Breast epithelium (tissue), 4 donors: ENCODE measurements around the gene POP4. TPM values are rescaled to one million over a fixed set of nuclear protein-coding genes. Genes with fewer than 3 reads are reported as not detected.

ENCODE experiments used
- DNase-seq, 2 donors: peaks; one replicate each; pipeline ENCODE4 v3.0.0-alpha.2; 2019; ENCODE audit warnings: low spot score in 2 of 2
- H3K27ac ChIP-seq, 2 donors: fragments of 200-600 bp; sonication (generic) in 1 of 2; one replicate each; pipeline ENCODE4 v1.5.1; 2016 to 2019; ENCODE audit warnings: mild to moderate bottlenecking in 1 of 2
- H3K27me3 ChIP-seq, 2 donors: fragments of 200-600 bp; sonication (generic) in 1 of 2; one replicate each; pipeline versions ENCODE4 v1.5.1 to v1.6.0; 2017 to 2019; ENCODE audit warnings: control low read depth in 1 of 2, mild to moderate bottlenecking in 1 of 2
- H3K36me3 ChIP-seq: fragments of 200-600 bp; one replicate; pipeline ENCODE4 v1.5.1; 2019
- H3K4me1 ChIP-seq, 2 donors: fragments of 200-600 bp; sonication (generic); one replicate each; pipeline ENCODE4 v1.5.1; 2016 to 2019; ENCODE audit warnings: control low read depth in 1 of 2
- H3K4me3 ChIP-seq, 3 donors: fragments of 200-600 bp; sonication (generic); 1 replicate in 2 of 3; 2 replicates in 1 of 3; pipeline ENCODE4 v1.5.1; 2016 to 2019; ENCODE audit warnings: mild to moderate bottlenecking in 3 of 3, moderate library complexity in 2 of 3
- H3K9me3 ChIP-seq, 2 donors: fragments of 200-600 bp; sonication (generic) in 1 of 2; one replicate each; pipeline ENCODE4 v1.5.1; 2016 to 2019; ENCODE audit warnings: control low read depth in 1 of 2
- POLR2A ChIP-seq: fragments of 450-650 bp; IDR thresholded peaks from one replicate; pipeline ENCODE4 v1.6.1; 2016; ENCODE audit warnings: antibody characterized with exemption, mild to moderate bottlenecking, moderate library complexity
- POLR2AphosphoS5 ChIP-seq, 3 donors: sonication (generic); formaldehyde crosslinking; IDR thresholded peaks; one replicate each; pipeline ENCODE4 v1.6.1; 2017; ENCODE audit warnings: antibody characterized with exemption in 3 of 3
- intact Hi-C: fragments of 100-400 bp; cut with DNase I; formaldehyde crosslinking; loops from one replicate; pipeline ENCODE4 v1.15.1; 2023; ENCODE audit warnings: low total_unique reads
- total RNA-seq, 3 donors: library from RNA; depleted of rRNA; stranded (reverse); fragments of >200 nt; gene quantifications; one replicate each; pipeline ENCODE4 v1.1.0, GENCODE V29; 2016
- TF ChIP-seq, protein P1 (sequence below), 3 donors: fragments of 450-650 bp; IDR thresholded peaks; one replicate each; pipeline ENCODE4 v1.5.1; 2016 to 2017; ENCODE audit warnings: antibody characterized with exemption in 3 of 3, mild to moderate bottlenecking in 3 of 3, moderate library complexity in 3 of 3

Gene POP4
- total RNA-seq, 3 donors from 2014 or later, result 52.1 to 63.7 (median 58.7) TPM

DNA sequence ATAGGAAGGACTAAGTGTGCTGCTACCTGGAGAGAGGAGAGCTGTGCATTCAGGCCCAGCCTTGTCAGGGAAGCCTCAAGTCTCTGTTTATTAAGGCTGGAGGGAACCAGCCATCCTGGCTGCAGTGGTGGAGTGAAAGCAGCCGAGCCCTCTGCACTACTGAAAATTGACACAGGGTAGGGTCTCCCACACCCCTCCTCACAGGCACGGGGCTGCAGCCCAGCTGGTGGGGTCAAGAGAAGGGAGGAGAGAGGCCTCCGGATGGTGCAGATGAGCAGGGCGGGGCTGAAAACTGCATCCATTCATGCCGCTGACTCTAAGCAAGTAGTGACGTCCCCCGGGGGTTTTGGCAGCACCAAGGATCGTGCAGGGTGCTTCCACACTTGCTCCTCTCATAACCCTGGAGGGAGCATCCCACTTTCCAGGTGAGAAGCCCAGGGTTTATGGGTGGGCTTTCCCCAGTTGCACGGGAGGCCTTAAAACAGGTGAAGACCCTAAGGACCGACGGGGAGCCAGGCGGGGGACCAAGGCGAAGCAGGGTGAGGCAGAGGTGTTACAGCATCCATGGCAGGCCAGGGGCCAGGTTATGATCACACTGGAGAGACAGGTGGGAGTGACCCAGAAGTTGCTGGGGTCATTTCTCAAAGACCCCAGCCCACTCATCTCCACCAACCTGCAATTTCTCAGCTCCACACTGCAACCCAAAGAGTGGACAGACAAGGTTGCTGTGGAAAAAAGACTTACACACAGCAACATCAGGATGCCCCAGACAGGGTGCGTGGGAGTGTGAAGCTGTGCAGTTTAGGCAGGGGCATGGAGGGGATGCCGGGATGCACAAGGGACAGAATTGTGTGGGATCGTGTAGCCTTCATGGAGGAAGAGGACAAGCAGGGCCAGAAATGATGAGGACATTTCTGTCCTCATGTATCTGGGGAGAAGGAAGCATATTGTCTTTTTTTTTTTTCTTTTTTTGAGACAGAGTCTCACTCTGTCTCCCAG lies 43.5 kb upstream of the POP4 start:
- Histone ChIP-seq H3K27me3 (peaks cover 0 to 46% of the 10 kb centered on the region in 2 donors), H3K36me3 (no peaks in the 10 kb centered on the region), H3K9me3 (peaks cover 8 to 25% of the 10 kb centered on the region in 2 donors), H3K27ac (no peak overlapping the region), H3K4me1 (no peaks in the 10 kb centered on the region), H3K4me3 (no peak overlapping the region)
- TF ChIP-seq, protein P1, sequence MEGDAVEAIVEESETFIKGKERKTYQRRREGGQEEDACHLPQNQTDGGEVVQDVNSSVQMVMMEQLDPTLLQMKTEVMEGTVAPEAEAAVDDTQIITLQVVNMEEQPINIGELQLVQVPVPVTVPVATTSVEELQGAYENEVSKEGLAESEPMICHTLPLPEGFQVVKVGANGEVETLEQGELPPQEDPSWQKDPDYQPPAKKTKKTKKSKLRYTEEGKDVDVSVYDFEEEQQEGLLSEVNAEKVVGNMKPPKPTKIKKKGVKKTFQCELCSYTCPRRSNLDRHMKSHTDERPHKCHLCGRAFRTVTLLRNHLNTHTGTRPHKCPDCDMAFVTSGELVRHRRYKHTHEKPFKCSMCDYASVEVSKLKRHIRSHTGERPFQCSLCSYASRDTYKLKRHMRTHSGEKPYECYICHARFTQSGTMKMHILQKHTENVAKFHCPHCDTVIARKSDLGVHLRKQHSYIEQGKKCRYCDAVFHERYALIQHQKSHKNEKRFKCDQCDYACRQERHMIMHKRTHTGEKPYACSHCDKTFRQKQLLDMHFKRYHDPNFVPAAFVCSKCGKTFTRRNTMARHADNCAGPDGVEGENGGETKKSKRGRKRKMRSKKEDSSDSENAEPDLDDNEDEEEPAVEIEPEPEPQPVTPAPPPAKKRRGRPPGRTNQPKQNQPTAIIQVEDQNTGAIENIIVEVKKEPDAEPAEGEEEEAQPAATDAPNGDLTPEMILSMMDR (IDR thresholded peaks at IDR 0.05), result no peak
- TF ChIP-seq POLR2AphosphoS5 (IDR thresholded peaks at IDR 0.05) (no peak), POLR2A (no peak)
- no peak for DNase-seq
- intact Hi-C loops, result no loop called here

DNA sequence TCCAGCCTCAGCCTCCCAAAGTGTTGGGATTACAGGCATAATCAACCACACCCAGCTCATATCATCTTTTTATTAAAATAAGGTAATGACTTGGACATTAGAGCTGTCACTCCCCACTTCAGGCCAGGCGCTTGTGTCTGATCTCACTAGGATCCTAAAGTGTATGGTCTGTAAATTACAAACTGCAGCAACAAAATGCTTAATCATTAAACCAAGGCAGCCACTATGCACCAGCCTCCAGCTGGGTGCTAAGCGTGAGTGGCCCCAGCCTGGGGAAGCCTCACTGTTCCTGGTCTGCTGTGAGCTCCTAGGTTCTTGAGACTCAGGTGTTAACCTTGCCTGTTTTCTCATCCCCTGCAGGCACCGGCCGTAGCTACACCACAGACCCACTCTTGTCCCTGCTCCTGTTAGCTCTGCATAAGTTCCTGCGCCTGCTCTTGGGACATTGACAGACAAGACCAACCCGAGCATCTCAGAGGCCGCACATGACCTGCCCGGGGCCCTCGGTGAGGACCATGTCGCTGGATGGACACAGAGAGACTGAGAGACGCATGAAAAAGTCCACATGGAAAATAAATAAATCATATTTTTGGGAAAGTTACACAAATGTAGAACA lies 42.5 kb upstream of the POP4 start:
- H3K4me3 ChIP-seq, result no peak overlapping the region
- peaks cover 0 to 53% of the 10 kb centered on the region in 2 donors for H3K27me3 ChIP-seq
- peaks cover 6 to 22% of the 10 kb centered on the region in 2 donors for H3K9me3 ChIP-seq
- H3K4me1 ChIP-seq, result no peaks in the 10 kb centered on the region
- intact Hi-C loops, result no loop called here
- DNase-seq, result no peak
- TF ChIP-seq POLR2A (no peak), POLR2AphosphoS5 (IDR thresholded peaks at IDR 0.05) (no peak)
- no peaks in the 10 kb centered on the region for H3K36me3 ChIP-seq
- H3K27ac ChIP-seq, result no peak overlapping the region

DNA sequence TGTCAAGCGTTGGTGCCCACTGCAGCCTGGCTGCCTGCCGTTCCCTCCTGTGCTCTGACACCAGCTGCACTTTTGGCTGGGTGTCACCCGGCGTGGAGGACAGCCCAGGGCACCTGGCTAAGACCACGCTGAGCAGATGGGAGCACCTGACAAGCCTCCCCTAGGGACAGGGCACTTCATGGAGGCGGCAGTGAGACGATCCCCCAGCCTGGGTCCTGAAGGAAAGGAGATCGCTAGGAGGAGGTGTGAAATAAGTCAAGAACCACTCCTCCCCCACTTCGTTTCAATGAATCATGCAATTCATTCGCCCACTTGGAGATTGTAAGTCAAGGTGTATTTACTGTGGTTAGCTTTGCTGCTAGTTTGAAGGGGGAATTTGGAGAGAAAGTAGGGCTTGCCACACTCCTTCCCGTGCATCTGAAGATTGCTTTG lies 41.5 kb upstream of the POP4 start:
- Histone ChIP-seq H3K27ac (no peak overlapping the region), H3K9me3 (peaks cover 0 to 12% of the 10 kb centered on the region in 2 donors), H3K36me3 (no peaks in the 10 kb centered on the region), H3K27me3 (peaks cover 0 to 59% of the 10 kb centered on the region in 2 donors), H3K4me1 (no peaks in the 10 kb centered on the region), H3K4me3 (no peak overlapping the region)
- intact Hi-C loops, result no loop called here
- TF ChIP-seq POLR2A (no peak), POLR2AphosphoS5 (IDR thresholded peaks at IDR 0.05) (no peak)
- TF ChIP-seq, protein P1 (IDR thresholded peaks at IDR 0.05), result no peak
- no peak for DNase-seq

DNA sequence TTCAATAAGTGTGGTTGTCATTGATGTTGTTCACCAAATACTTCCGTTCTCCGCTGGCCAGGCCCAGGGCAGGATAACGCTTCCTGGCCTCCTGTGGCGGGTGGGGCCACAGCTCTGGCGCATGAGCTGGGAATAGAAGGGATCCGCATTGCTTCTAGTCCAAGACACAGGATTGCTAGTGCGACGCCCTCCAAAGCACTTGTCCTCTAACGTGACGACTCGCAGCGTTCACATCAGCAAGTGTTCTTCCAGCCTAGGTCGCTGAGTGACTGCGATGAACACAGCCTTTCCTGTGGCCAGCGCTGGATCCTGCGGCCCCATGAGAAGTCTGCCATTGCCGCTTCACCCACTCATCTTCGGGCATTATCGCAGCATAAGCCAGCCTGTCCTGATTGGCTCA lies 40.9 kb upstream of the POP4 start:
- no peak for DNase-seq
- intact Hi-C loops, result no loop called here

DNA sequence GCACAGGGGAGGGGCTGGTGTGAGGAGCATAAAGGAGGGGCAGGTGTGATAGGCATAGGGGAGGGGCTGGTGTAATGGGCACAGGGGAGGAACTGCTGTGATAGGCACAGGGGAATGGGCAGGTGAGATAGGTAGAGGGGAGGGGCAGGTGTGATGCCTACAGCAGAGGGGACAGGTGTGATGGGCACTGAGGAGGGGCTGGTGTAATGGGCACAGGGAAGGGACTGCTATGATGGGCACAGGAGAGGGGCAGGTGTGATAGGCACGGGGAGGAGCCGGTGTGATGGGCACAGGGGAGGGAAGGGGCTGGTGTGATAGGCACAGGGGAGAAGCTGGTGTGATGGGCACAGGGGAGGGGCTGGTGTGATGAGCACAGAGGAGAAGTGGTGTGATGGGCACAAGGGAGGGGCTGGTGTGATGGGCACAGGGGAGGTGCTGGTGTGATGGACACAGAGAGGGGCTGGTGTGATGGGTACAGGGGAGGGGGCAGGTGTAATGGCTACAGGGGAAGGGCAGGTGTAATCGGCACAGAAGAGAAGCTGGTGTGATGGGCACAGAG lies 39.5 kb upstream of the POP4 start:
- DNase-seq, result no peak
- no peaks in the 10 kb centered on the region for H3K9me3 ChIP-seq
- peaks cover 0 to 68% of the 10 kb centered on the region in 2 donors for H3K27me3 ChIP-seq
- intact Hi-C loops, result no loop called here
- no peak overlapping the region for H3K4me3 ChIP-seq
- TF ChIP-seq, protein P1 (IDR thresholded peaks at IDR 0.05), result no peak
- TF ChIP-seq POLR2AphosphoS5 (IDR thresholded peaks at IDR 0.05), result no peak
- no peak for TF ChIP-seq POLR2A
- H3K4me1 ChIP-seq, result no peaks in the 10 kb centered on the region
- H3K27ac ChIP-seq, result no peak overlapping the region
- H3K36me3 ChIP-seq, result no peaks in the 10 kb centered on the region

More for the DNA sequence above, 40.9 kb upstream of the POP4 start:
- no peaks in the 10 kb centered on the region for H3K4me1 ChIP-seq
- no peak overlapping the region for H3K27ac ChIP-seq
- no peak overlapping the region for H3K4me3 ChIP-seq
- H3K36me3 ChIP-seq, result no peaks in the 10 kb centered on the region
- H3K9me3 ChIP-seq, result peaks cover 0 to 7% of the 10 kb centered on the region in 2 donors
- TF ChIP-seq POLR2AphosphoS5 (IDR thresholded peaks at IDR 0.05) (no peak), POLR2A (no peak)
- TF ChIP-seq, protein P1 (IDR thresholded peaks at IDR 0.05), result no peak
- H3K27me3 ChIP-seq, result peaks cover 0 to 65% of the 10 kb centered on the region in 2 donors
